Measurements from ENCODE around the gene ANKS1A.
"Not testable (repeated sequence)": the region's sequence is repeated elsewhere in the genome, so short reads cannot be mapped to it uniquely, and the experiment has no call there.

Gene ANKS1A

DNA sequence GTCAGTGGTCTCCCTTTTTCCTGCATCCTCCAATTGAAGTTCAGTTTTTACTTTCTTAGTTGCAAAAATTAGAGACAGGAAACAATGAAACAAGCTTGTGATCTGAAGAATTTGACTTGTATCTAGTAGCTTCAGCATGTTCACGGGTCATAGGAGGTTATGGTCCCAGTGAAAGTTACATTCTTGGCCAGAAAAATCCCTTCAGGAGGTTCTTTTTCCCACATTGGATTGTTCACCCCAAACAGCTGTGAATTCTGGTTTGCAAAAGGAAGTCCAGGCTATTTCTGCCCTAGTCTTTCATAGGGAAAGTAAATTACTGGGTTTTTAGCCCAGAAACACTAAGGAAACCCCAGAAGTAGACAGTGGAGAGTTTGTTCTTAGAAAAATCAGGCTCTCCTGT, 8.1 kb downstream of the ANKS1A start:
- TF ChIP-seq, protein P1, sequence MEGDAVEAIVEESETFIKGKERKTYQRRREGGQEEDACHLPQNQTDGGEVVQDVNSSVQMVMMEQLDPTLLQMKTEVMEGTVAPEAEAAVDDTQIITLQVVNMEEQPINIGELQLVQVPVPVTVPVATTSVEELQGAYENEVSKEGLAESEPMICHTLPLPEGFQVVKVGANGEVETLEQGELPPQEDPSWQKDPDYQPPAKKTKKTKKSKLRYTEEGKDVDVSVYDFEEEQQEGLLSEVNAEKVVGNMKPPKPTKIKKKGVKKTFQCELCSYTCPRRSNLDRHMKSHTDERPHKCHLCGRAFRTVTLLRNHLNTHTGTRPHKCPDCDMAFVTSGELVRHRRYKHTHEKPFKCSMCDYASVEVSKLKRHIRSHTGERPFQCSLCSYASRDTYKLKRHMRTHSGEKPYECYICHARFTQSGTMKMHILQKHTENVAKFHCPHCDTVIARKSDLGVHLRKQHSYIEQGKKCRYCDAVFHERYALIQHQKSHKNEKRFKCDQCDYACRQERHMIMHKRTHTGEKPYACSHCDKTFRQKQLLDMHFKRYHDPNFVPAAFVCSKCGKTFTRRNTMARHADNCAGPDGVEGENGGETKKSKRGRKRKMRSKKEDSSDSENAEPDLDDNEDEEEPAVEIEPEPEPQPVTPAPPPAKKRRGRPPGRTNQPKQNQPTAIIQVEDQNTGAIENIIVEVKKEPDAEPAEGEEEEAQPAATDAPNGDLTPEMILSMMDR (IDR thresholded peaks at IDR 0.05; ENCODE audit: low read depth, low read length), result no peak
- DNase-seq (ENCODE audit: low read depth, low spot score), result no peak
- no peak overlapping the region for H3K4me3 ChIP-seq (ENCODE audit: low read depth, low read length)
- in situ Hi-C loops (cut with HindIII; ENCODE audit: low sequenced_read_pairs), result no loop called here

DNA sequence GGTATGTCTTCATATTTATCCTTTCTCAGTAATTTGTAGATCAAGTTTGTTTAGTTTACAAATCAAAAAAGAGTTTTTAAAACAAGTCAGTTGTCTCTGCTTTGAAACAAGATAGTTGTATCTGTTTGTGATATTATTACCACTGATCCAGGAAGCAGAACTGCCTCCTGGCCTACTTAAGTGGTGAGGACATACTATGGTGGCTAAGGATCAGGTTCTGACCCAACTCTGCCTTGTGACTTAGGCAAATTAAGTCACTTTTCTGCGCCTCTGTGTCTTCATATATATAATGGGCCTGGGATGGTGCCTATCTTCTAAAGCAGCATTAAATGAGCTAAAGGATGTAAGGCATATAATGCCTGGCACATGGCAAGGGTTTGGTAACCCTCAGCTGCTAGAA, 8.7 kb downstream of the ANKS1A start:
- DNase-seq (ENCODE audit: low read depth, low spot score), result no peak
- TF ChIP-seq, protein P1 (IDR thresholded peaks at IDR 0.05; ENCODE audit: low read depth, low read length), result no peak
- in situ Hi-C loops (cut with HindIII; ENCODE audit: low sequenced_read_pairs), result no loop called here
- no peak overlapping the region for H3K4me3 ChIP-seq (ENCODE audit: low read depth, low read length)

DNA sequence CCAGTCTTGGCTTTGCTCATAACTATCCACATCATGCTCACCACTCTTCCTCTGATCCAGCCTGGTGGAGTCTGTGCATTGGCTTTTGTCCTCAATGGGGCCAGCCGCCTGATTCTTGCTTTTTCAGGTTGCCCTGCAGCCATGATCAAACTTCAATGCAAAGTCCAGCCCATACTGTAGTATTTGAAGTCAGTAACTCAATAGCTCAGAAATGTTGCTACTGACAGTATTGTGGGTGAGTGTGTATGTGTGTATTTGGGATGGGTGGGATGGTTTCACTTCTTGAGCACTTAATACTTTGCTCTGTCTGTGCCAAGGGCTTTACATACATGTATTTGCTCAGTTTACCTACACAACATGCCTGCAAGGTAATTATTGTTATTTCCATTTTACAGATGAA, 10.7 kb downstream of the ANKS1A start:
- in situ Hi-C loops (cut with HindIII; ENCODE audit: low sequenced_read_pairs); H3K4me3 ChIP-seq (ENCODE audit: low read depth, low read length); DNase-seq (ENCODE audit: low read depth, low spot score): not testable (repeated sequence)

DNA sequence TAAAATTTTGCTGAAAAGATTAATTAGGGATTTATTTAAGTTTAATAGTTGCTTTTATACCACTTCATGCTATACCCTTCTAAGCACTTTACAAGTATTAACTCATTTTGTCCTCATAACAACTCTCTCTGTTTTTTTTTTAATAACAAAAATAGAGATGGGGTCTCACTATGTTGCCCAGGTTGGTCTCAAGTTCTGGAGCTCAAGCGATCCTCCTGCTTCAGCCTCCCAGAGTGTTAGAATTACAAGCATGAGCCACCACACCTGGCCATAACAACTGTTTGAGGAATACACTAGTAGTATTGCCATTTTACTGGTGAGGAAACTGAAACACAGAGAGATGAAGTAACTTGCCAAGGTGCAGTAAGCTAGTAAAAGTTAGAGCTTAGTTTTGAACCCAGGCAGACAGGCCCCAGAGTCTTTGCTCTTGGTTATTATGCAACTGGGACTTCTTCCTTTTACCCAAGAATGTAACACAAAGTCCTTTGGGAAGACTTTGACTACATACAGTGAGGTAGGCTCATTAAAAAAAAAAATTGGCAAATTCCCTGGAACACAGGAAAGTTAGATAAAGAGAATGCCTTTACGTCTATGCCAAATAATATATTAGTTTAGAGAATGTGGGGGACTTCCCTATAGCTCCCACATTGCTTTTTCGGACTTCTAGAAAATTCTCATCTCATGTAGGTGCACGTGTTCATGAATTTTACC, 11.4 kb downstream of the ANKS1A start:
- in situ Hi-C loops (cut with HindIII; ENCODE audit: low sequenced_read_pairs), result no loop called here
- DNase-seq (ENCODE audit: low read depth, low spot score), result no peak
- TF ChIP-seq, protein P1 (IDR thresholded peaks at IDR 0.05; ENCODE audit: low read depth, low read length), result no peak
- no peak overlapping the region for H3K4me3 ChIP-seq (ENCODE audit: low read depth, low read length)

DNA sequence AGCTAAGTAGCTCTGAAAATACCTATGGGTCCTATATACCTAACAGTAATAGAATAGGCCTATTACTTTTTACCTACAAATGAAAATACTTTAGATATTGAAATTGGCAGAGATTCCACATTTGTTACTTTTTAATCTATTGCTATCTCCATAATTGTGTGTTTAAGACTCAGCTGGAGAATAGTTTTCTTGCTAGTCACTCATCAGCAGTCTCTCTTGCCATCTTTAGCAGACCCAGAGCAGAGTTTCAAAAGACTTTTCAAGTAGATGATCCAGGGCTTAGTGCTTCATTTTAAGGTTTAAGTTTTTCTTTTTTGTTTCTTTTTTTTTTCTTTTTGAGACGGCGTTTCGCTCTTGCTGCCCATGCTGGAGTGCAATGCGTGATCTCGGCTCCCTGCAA, 12.9 kb downstream of the ANKS1A start:
- in situ Hi-C loops (cut with HindIII; ENCODE audit: low sequenced_read_pairs), result no loop called here
- TF ChIP-seq, protein P1 (IDR thresholded peaks at IDR 0.05; ENCODE audit: low read depth, low read length), result no peak
- H3K4me3 ChIP-seq (ENCODE audit: low read depth, low read length), result no peak overlapping the region
- peak; percentile 50 for DNase-seq (ENCODE audit: low read depth, low spot score)

DNA sequence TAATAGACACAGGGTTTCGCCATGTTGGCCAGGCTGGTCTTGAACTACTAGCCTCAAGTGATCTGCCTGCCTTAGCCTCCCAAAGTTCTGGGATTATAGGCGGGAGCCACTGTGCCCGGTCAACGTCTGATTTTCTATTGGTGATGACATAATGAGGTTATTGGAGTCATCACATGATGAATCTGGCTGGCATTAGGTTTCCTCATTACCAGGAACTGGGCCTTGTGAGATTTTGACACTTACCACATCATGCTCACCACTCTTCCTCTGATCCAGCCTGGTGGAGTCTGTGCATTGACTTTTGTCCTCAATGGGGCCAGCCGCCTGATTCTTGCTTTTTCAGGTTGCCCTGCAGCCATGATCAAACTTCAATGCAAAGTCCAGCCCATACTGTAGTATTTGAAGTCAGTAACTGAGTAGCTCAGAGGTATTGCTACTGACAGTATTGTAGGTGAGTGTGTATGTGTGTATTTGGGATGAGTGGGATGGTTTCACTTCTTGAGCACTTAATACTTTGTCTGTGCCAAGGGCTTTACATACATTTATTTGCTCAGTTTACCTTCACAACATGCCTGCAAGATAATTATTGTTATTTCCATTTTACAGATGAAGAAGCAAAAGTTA, 16.0 kb downstream of the ANKS1A start:
- TF ChIP-seq, protein P1 (IDR thresholded peaks at IDR 0.05; ENCODE audit: low read depth, low read length), result no peak
- in situ Hi-C loops (cut with HindIII; ENCODE audit: low sequenced_read_pairs), result no loop called here
- DNase-seq (ENCODE audit: low read depth, low spot score), result no peak
- no peak overlapping the region for H3K4me3 ChIP-seq (ENCODE audit: low read depth, low read length)

DNA sequence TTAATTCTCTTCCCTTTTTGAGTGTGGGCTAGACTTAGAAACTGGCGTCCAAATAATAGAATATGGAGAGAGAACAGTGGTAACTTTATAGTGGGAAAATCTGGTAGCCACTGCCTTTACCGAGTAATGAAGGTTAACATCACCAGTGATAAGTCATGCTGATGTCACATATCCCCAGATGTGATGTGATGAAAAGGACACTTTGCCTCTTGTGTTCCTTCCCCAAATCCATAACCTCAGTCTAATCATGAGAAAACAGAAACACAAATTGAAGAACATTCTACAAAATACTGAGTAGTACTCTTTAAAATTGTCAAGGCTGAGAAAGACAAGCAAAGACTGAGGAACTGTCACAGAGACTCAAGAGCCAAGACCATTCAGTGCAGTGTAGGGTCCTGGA, 17.8 kb downstream of the ANKS1A start:
- H3K4me3 ChIP-seq (ENCODE audit: low read depth, low read length), result no peak overlapping the region
- TF ChIP-seq, protein P1 (IDR thresholded peaks at IDR 0.05; ENCODE audit: low read depth, low read length), result no peak
- in situ Hi-C loops (cut with HindIII; ENCODE audit: low sequenced_read_pairs), result no loop called here
- no peak for DNase-seq (ENCODE audit: low read depth, low spot score)

All from astrocyte of the spinal cord (primary cell).